Activated CD4-positive, alpha-beta T cell treated with anti-CD3 and anti-CD28 coated beads for 48 hours (primary cell): ENCODE data around the gene CCNF.

Source experiments
- DNase-seq: peaks from one replicate; pipeline ENCODE4 v3.0.0-alpha.2; 2020

CCNF gene

GRCh38 chr16:2487903-2488531 is 58.8 kb downstream of the CCNF start:
- DNase-seq: no peak

- no peak for DNase-seq
These were observed 60.3 kb downstream of the CCNF start for GRCh38 chr16:2489581-2489980.

DNA sequence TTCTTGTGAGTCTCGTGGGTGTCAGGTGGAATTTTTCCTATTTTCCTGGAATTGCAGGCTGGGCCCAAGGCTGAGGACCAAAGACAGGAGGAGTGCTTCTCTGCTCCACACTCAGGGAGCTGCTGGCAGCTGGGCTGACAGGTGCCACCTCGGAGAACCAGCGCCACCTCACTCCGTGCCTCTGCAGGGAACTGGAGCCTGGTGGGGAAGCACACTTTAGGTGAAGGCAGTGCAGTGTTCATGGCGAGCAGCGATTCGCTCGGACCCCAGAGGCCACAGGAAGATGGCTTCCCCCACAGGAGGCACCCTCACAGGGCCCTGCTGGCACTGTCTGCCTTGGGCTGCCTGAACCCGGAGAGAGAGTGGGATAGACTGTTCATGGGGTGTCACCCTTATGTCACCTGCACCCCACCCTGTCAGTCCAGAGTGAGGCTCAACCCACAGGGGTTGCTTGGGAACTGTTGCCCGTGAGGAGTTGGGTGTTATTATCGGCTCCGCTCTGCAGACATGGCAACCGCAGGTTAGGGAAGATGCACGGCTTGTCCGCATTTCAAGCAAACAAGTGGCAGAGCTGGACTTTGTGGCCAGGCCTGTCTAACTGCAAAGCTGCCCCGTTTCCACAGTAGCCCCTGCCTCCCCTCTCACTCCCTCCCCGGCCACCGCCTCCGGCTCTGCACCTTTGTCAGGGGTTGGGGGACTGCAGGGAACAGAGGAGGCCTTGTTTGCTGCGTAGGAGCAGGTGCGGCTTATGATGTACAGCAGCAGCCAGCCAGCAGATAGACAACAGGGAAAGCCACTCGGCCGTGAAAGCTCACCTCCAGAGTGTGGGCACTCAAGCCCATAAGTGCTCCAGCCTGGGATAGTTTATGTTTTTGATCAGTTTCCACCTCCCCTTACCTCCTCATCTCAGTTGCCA is 61.2 kb downstream of the CCNF start:
- no peak for DNase-seq

GRCh38 chr16:2492292-2492691 is 63.0 kb downstream of the CCNF start:
- no peak for DNase-seq

DNA sequence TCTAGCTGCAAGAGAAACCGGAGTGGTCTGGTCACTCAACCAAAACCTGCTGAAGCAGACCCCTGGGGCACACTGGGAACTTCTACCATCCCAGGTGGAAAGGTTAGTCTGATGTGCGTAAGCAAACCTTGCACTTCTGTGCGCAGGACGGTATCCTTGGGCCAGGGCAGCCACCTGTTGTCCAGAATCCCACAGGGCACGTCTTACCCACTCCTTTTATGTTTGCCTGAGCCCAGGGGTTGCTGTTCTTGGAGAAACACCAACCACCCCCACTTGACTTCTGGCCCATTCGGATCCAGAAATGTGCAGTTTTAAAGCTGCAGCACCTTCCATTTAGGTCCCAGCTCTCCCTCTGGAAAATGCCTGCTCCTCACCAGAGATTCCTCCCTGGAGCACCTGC is 64.4 kb downstream of the CCNF start:
- no peak for DNase-seq

DNA sequence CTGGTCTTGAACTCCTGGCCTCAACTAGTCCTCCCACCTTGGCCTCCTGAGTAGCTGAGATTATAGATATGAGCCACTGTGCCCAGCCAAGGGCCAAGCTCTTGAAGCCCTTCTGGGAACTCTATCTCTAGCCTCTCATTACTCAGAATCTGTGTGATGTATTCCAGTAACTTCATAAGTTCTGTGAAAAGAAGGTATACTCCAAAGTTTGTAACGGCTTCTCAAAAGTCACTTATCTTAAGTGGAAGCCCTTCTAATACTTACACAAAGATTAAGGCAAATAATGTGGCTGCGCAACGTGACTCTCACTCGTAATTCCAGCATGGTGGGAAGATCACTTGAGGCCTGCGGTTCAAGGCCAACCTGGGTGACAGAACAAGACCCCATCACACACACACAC is 65.4 kb downstream of the CCNF start:
- DNase-seq: no peak

DNA sequence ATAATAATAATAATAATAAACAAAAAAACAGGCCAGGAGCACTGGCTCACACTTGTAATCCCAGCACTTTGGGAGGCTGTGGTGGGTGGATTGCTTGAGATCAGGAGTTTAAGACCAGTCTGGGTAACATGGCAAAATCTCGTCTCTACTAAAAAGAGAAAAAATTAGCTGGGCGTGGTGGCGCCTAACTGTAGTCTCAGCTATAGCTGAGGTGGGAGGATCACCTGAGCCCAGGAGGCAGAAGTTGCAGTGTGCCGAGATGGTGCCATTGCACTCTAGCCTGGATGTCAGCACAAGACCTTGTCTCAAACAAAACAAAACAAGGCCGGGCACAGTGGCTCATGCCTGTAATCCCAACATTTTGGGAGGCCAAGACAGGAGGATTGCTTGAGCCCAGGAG is 65.8 kb downstream of the CCNF start:
- DNase-seq: no peak

GRCh38 chr16:2496223-2497115 is 67.2 kb downstream of the CCNF start:
- no peak for DNase-seq

GRCh38 chr16:2497116-2497630 is 67.9 kb downstream of the CCNF start:
- no peak for DNase-seq

DNA sequence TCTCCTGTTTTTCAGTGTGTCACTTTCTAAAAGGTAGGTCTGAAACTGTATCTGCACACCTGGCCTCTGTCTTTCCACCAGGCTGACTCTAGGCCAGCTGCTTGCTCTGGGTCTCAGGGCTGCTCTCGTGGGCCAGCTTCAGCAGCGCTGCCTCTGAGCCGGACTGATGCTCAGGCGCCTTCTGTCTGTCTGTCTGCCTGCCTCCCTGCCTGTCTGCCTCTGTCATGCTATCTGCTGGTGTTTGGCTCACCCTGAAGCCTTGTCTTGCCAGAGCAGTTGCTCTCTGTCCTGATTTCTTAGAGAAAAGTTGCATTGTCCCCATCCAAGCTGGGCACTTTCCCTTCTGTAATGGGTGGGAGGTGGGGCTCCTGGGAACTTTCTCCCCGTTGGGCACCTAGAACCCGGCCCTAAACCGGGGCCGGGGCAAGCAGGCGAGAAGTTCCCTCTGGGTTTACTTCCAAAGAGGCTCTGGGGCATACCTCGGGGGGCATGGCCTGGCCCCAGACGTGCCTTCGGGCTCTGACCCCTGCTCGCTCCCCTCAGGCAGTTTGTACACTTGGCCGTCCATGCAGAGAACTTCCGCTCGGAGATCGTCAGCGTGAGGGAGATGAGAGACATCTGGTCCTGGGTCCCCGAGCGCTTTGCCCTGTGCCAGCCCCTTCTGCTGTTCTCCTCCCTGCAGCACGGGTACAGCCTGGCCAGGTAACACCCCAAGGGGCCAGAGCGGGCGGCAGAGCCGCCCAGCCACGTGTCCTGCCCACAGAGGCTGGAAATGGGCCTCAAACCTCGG is 68.6 kb downstream of the CCNF start:
- no peak for DNase-seq

DNA sequence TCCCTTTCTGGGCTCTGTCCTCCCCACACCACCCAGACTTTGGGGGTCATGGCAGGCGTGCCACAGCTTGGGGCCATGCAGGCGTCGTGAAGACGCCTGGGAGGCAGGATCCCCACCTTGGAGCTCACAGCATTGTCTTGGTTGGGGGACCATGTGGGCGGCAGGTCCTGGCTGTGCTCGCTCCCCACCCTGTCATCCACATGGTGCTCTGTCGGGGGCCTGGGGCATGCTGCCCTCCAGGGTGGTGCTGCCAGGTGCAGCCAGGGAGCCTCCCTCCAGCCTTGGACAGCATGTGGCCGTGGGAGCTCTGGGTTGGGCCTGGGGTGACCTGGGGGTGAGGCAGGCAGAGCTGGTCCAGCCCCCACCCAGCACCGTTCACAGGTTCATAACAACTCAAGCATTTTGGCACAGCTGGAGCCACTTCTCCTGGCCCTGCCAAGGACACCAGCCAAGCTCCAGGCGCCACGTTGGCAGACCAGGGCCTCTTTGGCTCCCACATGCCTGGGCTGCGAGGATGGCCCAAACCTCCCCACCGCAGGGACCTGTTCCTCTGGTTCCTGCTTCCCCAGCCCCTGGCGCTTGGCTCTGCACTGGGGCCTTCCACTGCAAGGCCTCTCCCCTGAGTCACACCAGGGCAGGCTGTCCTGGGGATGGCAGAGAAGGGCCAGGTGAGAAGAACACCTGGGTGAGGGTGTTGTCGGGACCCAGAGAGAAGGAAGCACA is 69.4 kb downstream of the CCNF start:
- DNase-seq: no peak

DNA sequence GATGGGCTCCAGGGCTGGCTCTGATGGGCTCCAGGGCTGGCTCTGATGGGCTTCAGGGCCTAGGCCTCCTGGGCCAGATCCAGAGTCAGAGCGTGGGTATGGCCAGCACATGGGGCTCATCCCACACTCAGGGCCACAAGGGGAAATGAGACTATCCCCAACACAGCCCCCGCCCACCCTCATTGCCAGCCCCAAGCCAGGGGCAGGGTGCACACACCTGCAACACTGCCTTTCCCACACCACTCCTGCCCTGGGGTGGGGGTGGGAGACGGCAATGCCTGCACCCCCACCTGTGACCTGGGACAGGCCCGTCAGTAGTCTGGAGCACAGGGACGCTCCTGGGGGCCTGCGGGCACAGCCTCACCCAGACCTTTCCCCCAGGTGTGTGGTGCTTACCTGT is 70.2 kb downstream of the CCNF start:
- no peak for DNase-seq

GRCh38 chr16:2499890-2500429 is 70.7 kb downstream of the CCNF start:
- DNase-seq: no peak

- DNase-seq: no peak
These were observed 71.2 kb downstream of the CCNF start for GRCh38 chr16:2500430-2500917.

DNA sequence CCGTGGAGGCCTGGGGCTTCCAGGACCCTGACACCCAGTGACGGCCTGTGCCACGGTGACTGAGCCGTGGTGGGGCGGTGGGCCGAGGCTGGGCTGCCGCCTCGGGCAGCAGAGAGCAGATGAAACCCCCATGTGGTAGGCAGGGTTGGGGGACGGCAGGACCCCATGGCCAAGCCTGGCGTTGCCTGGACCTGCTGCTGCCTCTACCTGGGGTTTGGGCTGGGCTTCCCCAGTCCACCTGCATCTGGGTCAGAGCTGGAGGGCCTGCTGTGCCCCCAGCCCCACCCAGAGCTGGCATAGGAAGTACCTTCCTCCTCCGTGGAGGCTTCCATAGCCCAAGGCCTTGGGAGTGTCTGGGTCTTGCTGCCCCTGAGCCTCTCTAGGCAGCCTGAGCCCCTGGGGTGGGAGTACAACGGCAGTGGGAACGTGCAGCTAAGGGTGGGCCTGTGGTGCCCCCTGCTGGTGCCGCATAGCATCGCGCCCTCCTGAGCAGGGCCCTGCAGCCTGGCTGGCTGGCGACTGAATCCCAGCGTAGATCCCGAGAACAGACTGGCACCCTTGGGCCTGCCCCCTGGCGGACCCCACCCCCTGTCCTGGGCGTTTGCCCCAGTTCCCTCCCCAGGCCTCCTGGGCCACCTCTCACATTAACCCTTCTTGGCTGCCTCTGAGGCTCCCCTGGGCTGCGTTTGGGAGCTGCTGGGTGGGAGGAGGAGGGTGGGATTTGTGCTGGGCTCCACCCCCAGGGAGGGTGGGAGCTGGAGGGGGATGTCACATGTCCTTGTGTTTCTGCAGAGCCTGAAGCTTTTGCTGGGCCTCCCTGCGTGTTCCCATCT is 71.9 kb downstream of the CCNF start:
- peak; percentile 87 for DNase-seq

- no peak for DNase-seq
These were observed 73.0 kb downstream of the CCNF start for GRCh38 chr16:2501946-2502895.

- no peak for DNase-seq
These were observed 76.4 kb downstream of the CCNF start for GRCh38 chr16:2505695-2506094.

GRCh38 chr16:2507052-2507659 is 77.9 kb downstream of the CCNF start:
- DNase-seq: no peak

- DNase-seq: no peak
These were observed 78.4 kb downstream of the CCNF start for GRCh38 chr16:2507665-2508064.
